HPDE6-E6E7 (cell line): Measurements from ENCODE around the gene RACK1.
"Not testable (repeated sequence)": the region's sequence is repeated elsewhere in the genome, so short reads cannot be mapped to it uniquely, and the experiment has no call there.

Experiments used
- DNase-seq: peaks from one replicate; pipeline ENCODE4 v3.0.0; 2011; ENCODE audit warnings: missing footprints; ENCODE audit errors: extremely low spot score

Gene RACK1

GRCh38 chr5:181215997-181216989 lies 27.4 kb downstream of the RACK1 start:
- no peak for DNase-seq

GRCh38 chr5:181214249-181214648 lies 29.5 kb downstream of the RACK1 start:
- not testable (repeated sequence) for DNase-seq

GRCh38 chr5:181212934-181213333 lies 30.8 kb downstream of the RACK1 start:
- DNase-seq, result no peak

- DNase-seq, result no peak
These were observed 31.6 kb downstream of the RACK1 start for GRCh38 chr5:181212080-181212479.

- no peak for DNase-seq
These were observed 32.5 kb downstream of the RACK1 start for GRCh38 chr5:181211208-181211607.

- DNase-seq, result not testable (repeated sequence)
These were observed 33.0 kb downstream of the RACK1 start for GRCh38 chr5:181210698-181211097.

GRCh38 chr5:181210148-181210547 lies 33.6 kb downstream of the RACK1 start:
- not testable (repeated sequence) for DNase-seq

- not testable (repeated sequence) for DNase-seq
These were observed 34.7 kb downstream of the RACK1 start for GRCh38 chr5:181209006-181209405.

GRCh38 chr5:181207960-181208253 lies 35.8 kb downstream of the RACK1 start:
- DNase-seq, result no peak

- DNase-seq, result peak; percentile 59
These were observed 36.3 kb downstream of the RACK1 start for GRCh38 chr5:181207214-181207959.

GRCh38 chr5:181205761-181206649 lies 37.7 kb downstream of the RACK1 start:
- DNase-seq, result no peak

- peak; percentile 49 for DNase-seq
These were observed 38.6 kb downstream of the RACK1 start, which contains the start of gene TRIM7 for GRCh38 chr5:181204826-181205760. Gene TRIM7 (minus strand): TSS chr5:181205196. CDS start chr5:181205110, 86 bp downstream.

- no peak for DNase-seq
These were observed 39.4 kb downstream of the RACK1 start for GRCh38 chr5:181204113-181204825.

- DNase-seq, result no peak
These were observed 40.0 kb downstream of the RACK1 start for GRCh38 chr5:181203777-181204112.

- no peak for DNase-seq
These were observed 40.5 kb downstream of the RACK1 start for GRCh38 chr5:181203093-181203711.

- DNase-seq, result no peak
These were observed 42.9 kb downstream of the RACK1 start for GRCh38 chr5:181200816-181201215.

GRCh38 chr5:181199881-181200638 lies 43.6 kb downstream of the RACK1 start:
- DNase-seq, result no peak

- DNase-seq, result no peak
These were observed 44.7 kb downstream of the RACK1 start for GRCh38 chr5:181198905-181199519.
